22Rv1 (cell line): Measurements from ENCODE around the gene ANG.

Experiments used
- H3K27ac ChIP-seq: fragments of 450-650 bp; 2 replicates; pipeline ENCODE4 v1.5.1; 2017
- ZFX ChIP-seq: fragments of 450-650 bp; IDR thresholded peaks from 2 replicates; pipeline ENCODE4 v1.6.1; 2017; ENCODE audit warnings: antibody characterized with exemption, borderline replicate concordance
- TF ChIP-seq, protein P1 (sequence below): fragments of 450-650 bp; IDR thresholded peaks from 2 replicates; pipeline ENCODE4 v1.5.1; 2017; ENCODE audit warnings: mild to moderate bottlenecking

The ANG gene

DNA sequence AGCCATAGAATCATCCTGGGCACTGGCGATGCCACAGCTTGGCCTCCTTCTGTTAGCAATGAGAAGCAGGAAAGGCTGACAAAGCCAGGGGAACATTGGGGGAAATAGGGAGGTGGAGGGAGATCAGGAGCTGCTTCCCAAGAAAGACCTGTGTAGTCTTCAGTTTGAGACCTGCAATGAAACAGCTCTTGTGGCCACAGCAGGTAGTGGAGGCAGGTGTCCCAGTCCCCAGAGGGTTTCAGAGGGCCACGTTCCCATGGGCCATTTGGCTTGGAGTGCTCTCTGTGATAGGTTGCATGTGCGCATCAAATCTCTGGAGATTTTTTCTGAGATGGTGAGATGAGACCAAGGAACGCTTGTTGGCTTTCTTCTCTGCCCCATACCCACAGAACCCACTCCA, 32.7 kb upstream of the ANG start:
- TF ChIP-seq, protein P1, sequence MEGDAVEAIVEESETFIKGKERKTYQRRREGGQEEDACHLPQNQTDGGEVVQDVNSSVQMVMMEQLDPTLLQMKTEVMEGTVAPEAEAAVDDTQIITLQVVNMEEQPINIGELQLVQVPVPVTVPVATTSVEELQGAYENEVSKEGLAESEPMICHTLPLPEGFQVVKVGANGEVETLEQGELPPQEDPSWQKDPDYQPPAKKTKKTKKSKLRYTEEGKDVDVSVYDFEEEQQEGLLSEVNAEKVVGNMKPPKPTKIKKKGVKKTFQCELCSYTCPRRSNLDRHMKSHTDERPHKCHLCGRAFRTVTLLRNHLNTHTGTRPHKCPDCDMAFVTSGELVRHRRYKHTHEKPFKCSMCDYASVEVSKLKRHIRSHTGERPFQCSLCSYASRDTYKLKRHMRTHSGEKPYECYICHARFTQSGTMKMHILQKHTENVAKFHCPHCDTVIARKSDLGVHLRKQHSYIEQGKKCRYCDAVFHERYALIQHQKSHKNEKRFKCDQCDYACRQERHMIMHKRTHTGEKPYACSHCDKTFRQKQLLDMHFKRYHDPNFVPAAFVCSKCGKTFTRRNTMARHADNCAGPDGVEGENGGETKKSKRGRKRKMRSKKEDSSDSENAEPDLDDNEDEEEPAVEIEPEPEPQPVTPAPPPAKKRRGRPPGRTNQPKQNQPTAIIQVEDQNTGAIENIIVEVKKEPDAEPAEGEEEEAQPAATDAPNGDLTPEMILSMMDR, result no peak
- no peak for TF ChIP-seq ZFX
- no peak overlapping the region for H3K27ac ChIP-seq

DNA sequence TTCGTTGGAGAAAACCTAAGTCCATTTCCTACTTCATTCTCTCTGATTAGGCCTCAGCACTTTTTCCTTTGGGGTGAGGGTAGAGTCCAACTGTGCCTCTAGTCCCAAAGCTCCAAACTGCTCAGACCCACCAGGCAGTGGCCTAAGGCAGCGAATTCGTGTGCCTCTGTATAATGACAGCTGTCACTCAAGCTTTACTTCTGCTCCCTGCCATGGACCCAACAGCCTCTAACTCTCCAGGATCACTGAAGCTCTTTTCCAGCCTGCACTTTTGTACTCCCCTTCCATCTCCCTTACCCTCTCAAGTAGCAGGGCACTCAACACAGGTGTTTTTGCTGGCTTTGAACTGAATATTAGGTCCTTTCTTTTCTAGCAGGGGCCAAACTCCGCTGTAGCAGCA, 32.3 kb upstream of the ANG start:
- TF ChIP-seq ZFX, result no peak
- TF ChIP-seq, protein P1, result no peak
- no peak overlapping the region for H3K27ac ChIP-seq

DNA sequence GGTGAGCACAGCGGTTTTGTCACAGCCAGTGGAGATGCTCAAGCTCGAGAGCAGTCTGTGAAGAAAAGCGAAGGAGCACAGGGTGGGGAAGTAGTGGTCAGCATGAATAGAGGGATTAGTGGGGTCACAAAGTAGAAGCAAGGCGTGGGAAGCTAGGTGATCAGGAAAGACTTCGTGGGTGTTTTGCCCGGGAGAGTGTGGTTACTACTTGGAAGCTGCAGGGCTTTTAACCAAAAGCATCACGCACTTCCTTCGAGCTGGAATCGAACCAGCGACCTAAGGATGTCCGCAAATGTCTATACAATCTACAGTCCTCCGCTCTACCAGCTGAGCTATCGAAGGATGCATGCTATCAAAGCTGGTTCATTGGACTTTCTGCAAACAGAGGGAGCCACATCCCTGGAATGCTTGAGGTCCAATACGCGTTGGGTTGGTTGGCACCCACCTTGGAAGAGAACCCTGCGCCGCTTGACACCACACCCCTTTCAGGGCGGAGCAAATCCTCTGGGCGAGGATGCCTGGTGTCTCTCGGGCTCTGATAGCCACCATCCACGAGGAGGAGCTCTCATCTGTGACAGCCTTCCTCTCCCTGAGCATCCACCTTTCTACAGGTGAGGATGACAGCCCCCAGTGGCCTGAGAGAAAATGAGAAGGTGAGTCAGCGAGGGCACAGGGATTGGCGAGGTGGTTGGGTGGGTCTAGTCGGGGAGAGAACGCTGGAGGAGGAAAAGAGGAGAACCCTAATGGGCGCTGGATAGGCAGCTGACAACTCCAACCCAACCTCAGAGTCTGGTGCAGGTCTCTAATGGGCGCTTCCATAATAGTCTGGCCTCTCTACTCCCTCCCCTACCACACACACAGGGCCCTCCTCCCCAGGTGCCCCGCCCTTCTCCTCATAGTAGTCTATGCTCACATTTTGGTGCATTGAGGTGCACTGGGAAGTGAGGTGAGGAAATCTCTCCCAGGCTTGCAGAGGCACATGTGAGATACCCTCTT, 31.1 kb upstream of the ANG start:
- H3K27ac ChIP-seq, result peak overlapping the region; percentile 54
- no peak for TF ChIP-seq ZFX
- TF ChIP-seq, protein P1, result peak; percentile 93

DNA sequence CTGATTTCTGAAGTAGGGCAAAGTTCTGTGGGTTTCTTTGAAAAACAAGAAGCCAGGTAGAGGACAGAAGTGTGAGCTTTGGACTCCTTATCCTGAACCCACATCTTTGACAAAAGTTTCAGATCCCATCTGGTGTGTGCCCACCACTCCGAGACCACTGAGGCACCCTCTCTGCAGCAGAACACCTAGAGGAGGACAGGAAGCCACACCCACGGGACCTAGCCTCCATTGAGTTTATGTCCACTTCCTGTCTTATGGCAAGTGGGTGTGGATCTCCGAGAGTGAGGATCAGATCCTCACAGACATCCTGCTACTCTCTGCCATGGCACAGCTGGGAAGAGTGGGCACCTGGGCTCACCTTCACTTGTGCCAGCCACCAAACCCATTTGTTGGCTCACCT, 30.3 kb upstream of the ANG start:
- TF ChIP-seq, protein P1, result no peak
- TF ChIP-seq ZFX, result no peak
- peak overlapping the region; percentile 54 for H3K27ac ChIP-seq

DNA sequence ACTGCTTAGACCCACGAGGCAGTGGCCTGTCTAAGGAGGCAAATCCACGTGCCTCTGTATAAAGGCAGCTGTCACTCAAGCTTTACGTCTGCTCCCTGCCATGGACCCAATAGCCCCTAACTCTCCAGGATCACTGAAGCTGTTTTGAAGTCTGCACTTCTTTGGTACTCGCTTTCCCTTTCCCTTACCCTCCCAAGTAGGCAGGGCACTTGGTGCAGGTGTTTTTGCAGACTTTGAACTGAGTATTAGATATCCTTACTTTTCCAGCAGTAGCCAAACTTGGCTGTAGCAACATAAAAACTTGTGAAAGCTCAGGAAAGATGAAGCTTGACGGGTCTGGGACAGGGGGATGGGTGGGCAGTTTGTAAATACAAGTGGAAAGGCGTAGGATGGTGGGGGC, 29.2 kb upstream of the ANG start:
- TF ChIP-seq, protein P1, result no peak
- no peak for TF ChIP-seq ZFX

DNA sequence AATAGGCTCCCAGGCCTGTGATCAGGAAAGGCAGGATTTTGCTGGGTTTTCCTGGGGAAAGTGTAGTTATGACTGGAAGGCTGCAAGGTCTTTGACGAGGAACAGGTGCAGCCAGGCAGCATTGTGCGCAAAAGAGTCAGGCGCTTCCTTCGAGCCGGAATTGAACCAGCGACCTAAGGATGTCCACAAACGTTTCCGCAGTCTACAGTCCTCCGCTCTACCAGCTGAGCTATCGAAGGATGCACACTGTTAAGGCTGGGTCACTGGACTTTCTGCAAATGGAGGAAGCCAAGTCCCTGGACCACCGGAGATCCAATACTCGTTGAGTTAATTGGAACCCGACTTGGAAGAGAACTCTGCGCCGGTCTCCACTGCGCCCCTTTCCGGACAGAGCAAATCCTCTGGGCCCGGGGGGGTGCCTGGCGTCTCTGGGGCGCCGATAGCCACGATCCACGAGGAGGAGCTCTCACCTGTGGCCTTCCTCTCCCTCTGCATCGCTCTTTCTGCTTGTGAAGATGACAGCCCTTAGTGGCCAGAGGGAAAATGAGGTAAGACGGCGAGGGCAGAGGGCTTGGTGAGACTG, 28.7 kb upstream of the ANG start:
- no peak overlapping the region for H3K27ac ChIP-seq
- TF ChIP-seq, protein P1, result no peak
- TF ChIP-seq ZFX, result no peak

More for the DNA sequence above, 29.2 kb upstream of the ANG start:
- H3K27ac ChIP-seq, result no peak overlapping the region

DNA sequence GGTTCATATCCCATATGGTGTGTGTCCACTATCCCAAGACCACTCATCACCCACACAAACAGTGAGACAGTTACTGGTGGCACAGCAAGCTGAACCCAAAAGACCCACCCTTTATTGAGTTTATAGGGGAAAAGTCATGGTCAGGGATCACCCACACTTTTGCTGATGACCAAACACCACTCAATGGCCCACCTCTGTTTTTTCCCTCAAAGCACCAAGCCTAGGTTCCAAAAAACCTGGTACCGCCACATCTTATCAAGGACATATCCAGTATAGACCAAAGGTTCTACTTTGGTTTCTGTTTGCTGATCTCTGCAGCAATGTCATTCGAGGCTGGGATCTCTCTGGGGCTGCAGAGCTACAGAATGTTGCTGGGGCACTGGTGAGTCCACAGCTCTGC, 27.4 kb upstream of the ANG start:
- no peak for TF ChIP-seq ZFX
- TF ChIP-seq, protein P1, result no peak
- H3K27ac ChIP-seq, result no peak overlapping the region
